ENCODE data around the gene WRAP53. TPM values are rescaled to one million over a fixed set of nuclear protein-coding genes. Genes with fewer than 3 reads are reported as not detected.

The WRAP53 gene
- total and polyA plus RNA-seq, 12 donors: 3.8 to 12.1 (median 4.9) TPM

- H3K27me3 ChIP-seq: peaks cover 4 to 86% (median 34%) of the 10 kb centered on the region in 7 donors
- WGBS, 2 donors: 16% methylated on average over 16 of the region's 16 CpGs
- H3K4me3 ChIP-seq: peak overlapping the region; percentile 37 to 72 (median 63)
Measured at GRCh38 chr17:7717756-7718350, 29.6 kb downstream of the WRAP53 start.

DNA sequence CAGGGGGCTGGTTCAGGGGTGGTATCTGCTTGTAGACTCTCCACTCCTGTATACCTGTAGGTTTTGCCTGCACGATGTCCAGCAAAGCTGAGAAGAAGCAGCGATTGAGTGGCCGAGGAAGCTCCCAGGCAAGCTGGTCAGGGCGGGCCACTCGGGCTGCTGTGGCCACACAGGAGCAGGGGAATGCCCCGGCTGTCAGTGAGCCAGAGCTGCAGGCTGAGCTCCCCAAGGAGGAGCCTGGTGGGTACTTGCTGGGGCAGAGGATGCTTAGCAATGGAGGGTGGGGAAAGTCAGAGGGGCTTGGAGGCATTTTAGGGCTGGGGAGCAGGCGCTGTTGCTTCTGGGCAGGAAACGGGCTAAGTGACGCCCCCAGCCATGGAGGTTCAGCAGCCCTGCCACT lies 31.4 kb downstream of the WRAP53 start:
- intact Hi-C loops (cut with DNase I): no loop called here
- Histone ChIP-seq H3K4me1 (peaks cover 3 to 22% (median 8%) of the 10 kb centered on the region in 9 donors), H3K4me3 (no peak overlapping the region), H3K27me3 (peaks cover 4 to 70% (median 29%) of the 10 kb centered on the region in 7 donors), H3K36me3 (no peaks in the 10 kb centered on the region), H3K27ac (no peak overlapping the region), H3K9me3 (no peaks in the 10 kb centered on the region)
- 72 to 75% methylated on average over 9 of the region's 9 CpGs for WGBS, 2 donors
- no peak for DNase-seq
- ATAC-seq: no peak
- TF ChIP-seq CTCF (IDR thresholded peaks at IDR 0.05): no peak

More at GRCh38 chr17:7717756-7718350, 29.6 kb downstream of the WRAP53 start:
- Histone ChIP-seq H3K27ac (peak overlapping the region in 2 of 10 donors; percentile 42 to 63), H3K4me1 (peaks cover 3 to 22% (median 8%) of the 10 kb centered on the region in 9 donors), H3K36me3 (no peaks in the 10 kb centered on the region), H3K9me3 (no peaks in the 10 kb centered on the region)
- intact Hi-C loops (cut with DNase I): no loop called here
- TF ChIP-seq CTCF (IDR thresholded peaks at IDR 0.05): no peak
- ATAC-seq (peak in 1 of 8 donors; percentile 6), DNase-seq (no peak)

- 50 to 58% methylated on average over 4 of the region's 4 CpGs for WGBS, 2 donors
- Histone ChIP-seq H3K4me1 (peaks cover 3 to 22% (median 8%) of the 10 kb centered on the region in 9 donors), H3K9me3 (no peaks in the 10 kb centered on the region), H3K4me3 (no peak overlapping the region), H3K36me3 (no peaks in the 10 kb centered on the region), H3K27me3 (peaks cover under 1 to 65% (median 29%) of the 10 kb centered on the region in 7 donors), H3K27ac (no peak overlapping the region)
- intact Hi-C loops (cut with DNase I): no loop called here
- no peak for DNase-seq
- ATAC-seq: no peak
- no peak for TF ChIP-seq CTCF (IDR thresholded peaks at IDR 0.05)
Measured at GRCh38 chr17:7720125-7720524, 31.8 kb downstream of the WRAP53 start.

DNA sequence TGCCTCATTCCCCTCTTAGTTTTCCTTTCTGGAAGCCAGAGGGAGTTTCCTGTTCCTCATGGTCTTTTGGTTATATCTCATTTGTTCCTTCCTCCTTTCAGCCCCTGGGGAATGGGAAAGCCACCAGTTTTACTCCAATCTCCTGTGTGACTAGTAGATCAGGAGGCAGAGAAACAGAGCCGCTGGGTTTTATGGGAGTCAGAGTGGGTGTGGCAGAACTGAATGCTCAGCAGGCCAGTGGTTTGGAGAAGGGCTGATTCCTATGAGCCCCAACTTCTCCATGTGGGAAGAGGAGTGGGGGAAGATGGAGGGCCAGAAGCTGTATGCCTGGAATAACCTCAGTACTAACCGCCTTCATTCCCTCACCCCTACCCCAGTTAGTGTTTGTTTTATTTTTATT lies 33.3 kb downstream of the WRAP53 start:
- ATAC-seq: no peak

More for the DNA sequence above, 33.3 kb downstream of the WRAP53 start:
- 62 to 70% methylated on average over 2 of the region's 2 CpGs for WGBS, 2 donors
- H3K27me3 ChIP-seq: peaks cover 0 to 50% (median 19%) of the 10 kb centered on the region in 7 donors
- TF ChIP-seq CTCF (IDR thresholded peaks at IDR 0.05): no peak
- intact Hi-C loops (cut with DNase I): no loop called here
- no peak overlapping the region for H3K27ac ChIP-seq
- H3K9me3 ChIP-seq: no peaks in the 10 kb centered on the region
- H3K4me3 ChIP-seq: no peak overlapping the region
- no peaks in the 10 kb centered on the region for H3K36me3 ChIP-seq
- DNase-seq: no peak
- peaks cover 1 to 17% (median 6%) of the 10 kb centered on the region in 9 donors for H3K4me1 ChIP-seq
